Measurements from ENCODE around the gene TIMM17A. TPM values are rescaled to one million over a fixed set of nuclear protein-coding genes. Genes with fewer than 3 reads are reported as not detected.

Gene TIMM17A
- total RNA-seq, 4 donors from 2014 or later = 37.8 to 40.9 (median 38.5) TPM

GRCh38 chr1:201944639-201945038, 10.7 kb upstream of the TIMM17A start:
- peak overlapping the region; percentile 67 to 98 for H3K4me3 ChIP-seq
- H3K27me3 ChIP-seq = no peaks in the 10 kb centered on the region
- WGBS, 2 donors (ENCODE audit: low coverage in 1 of 2) = 17 to 18% methylated on average over 2 of the region's 3 CpGs
- H3K4me1 ChIP-seq = peaks cover 0 to 39% (median 0%) of the 10 kb centered on the region in 3 donors
- TF ChIP-seq POLR2A (IDR thresholded peaks at IDR 0.05) = peak in 1 of 2 donors; percentile 7
- TF ChIP-seq POLR2AphosphoS5 (IDR thresholded peaks at IDR 0.05) = peak; percentile 50
- no peak for TF ChIP-seq EP300 (IDR thresholded peaks at IDR 0.05)
- H3K9me3 ChIP-seq = no peaks in the 10 kb centered on the region
- no peak for ATAC-seq
- peaks cover 0 to 26% of the 10 kb centered on the region in 2 donors for H3K36me3 ChIP-seq
- peak overlapping the region; percentile 92 to 99 (median 95) for H3K27ac ChIP-seq

GRCh38 chr1:201945157-201945556, 10.1 kb upstream of the TIMM17A start:
- H3K4me3 ChIP-seq = peak overlapping the region; percentile 67 to 98
- peaks cover 0 to 34% (median 0%) of the 10 kb centered on the region in 3 donors for H3K4me1 ChIP-seq
- TF ChIP-seq POLR2AphosphoS5 (IDR thresholded peaks at IDR 0.05) = peak; percentile 47
- peak; percentile 19 to 21 for TF ChIP-seq POLR2A (IDR thresholded peaks at IDR 0.05)
- TF ChIP-seq CTCF (IDR thresholded peaks at IDR 0.05) = peak; percentile 25 to 71 (median 56)
- TF ChIP-seq EP300 (IDR thresholded peaks at IDR 0.05) = no peak
- H3K9me3 ChIP-seq = no peaks in the 10 kb centered on the region
- peak overlapping the region; percentile 92 to 99 (median 95) for H3K27ac ChIP-seq
- 21 to 67% methylated on average over 1 to 4 of the region's 4 CpGs for WGBS, 2 donors (ENCODE audit: low coverage in 1 of 2)
- ATAC-seq = no peak
- H3K27me3 ChIP-seq = no peaks in the 10 kb centered on the region
- peaks cover 0 to 26% of the 10 kb centered on the region in 2 donors for H3K36me3 ChIP-seq

- no peak for ATAC-seq
- Histone ChIP-seq H3K27ac (peak overlapping the region; percentile 92 to 99 (median 95)), H3K36me3 (peaks cover 0 to 26% of the 10 kb centered on the region in 2 donors), H3K4me3 (peak overlapping the region; percentile 67 to 98), H3K27me3 (no peaks in the 10 kb centered on the region), H3K9me3 (no peaks in the 10 kb centered on the region), H3K4me1 (peaks cover 0 to 28% (median 0%) of the 10 kb centered on the region in 3 donors)
- 13% methylated on average over 4 to 10 of the region's 10 CpGs for WGBS, 2 donors (ENCODE audit: low coverage in 1 of 2)
- TF ChIP-seq CTCF (IDR thresholded peaks at IDR 0.05) = no peak
- no peak for TF ChIP-seq EP300 (IDR thresholded peaks at IDR 0.05)
- TF ChIP-seq POLR2A (IDR thresholded peaks at IDR 0.05) = no peak
Observed at GRCh38 chr1:201945863-201946223, 9.5 kb upstream of the TIMM17A start.

- 2% methylated on average over 19 of the region's 28 CpGs; no CpG with 5 or more reads in 1 of the 2 donors for WGBS, 2 donors (ENCODE audit: low coverage in 1 of 2)
- peak within 1 kb of the TSS; percentile 67 to 98 for H3K4me3 ChIP-seq
- no peaks in the 10 kb centered on the region for H3K27me3 ChIP-seq
- TF ChIP-seq CTCF (IDR thresholded peaks at IDR 0.05) = peak in 3 of 4 experiments; percentile 22 to 59 (median 38)
- TF ChIP-seq EP300 (IDR thresholded peaks at IDR 0.05) = no peak
- peak; percentile 99 for TF ChIP-seq POLR2AphosphoS5 (IDR thresholded peaks at IDR 0.05)
- TF ChIP-seq POLR2A (IDR thresholded peaks at IDR 0.05) = peak; percentile 97 to 98
- peak; percentile 93 for ATAC-seq
- peak within 1 kb of the TSS; percentile 92 to 100 (median 95) for H3K27ac ChIP-seq
- H3K36me3 ChIP-seq = peaks cover 0 to 26% of the 10 kb centered on the region in 2 donors
- H3K9me3 ChIP-seq = no peaks in the 10 kb centered on the region
- peaks cover 0 to 23% (median 0%) of the 10 kb centered on the region in 3 donors for H3K4me1 ChIP-seq
Observed at GRCh38 chr1:201946224-201946908, 8.9 kb upstream of the TIMM17A start, which contains the start of gene LMOD1. Gene LMOD1 (minus strand): TSS chr1:201946548. CDS start chr1:201946340, 208 bp downstream.

- Histone ChIP-seq H3K36me3 (peaks cover 0 to 13% of the 10 kb centered on the region in 2 donors), H3K27ac (peak overlapping the region; percentile 92 to 100 (median 95)), H3K4me1 (peaks cover 0 to 19% (median 0%) of the 10 kb centered on the region in 3 donors), H3K4me3 (peak overlapping the region in 1 of 2 donors; percentile 67), H3K9me3 (no peaks in the 10 kb centered on the region), H3K27me3 (no peaks in the 10 kb centered on the region)
- 30 to 80% methylated on average over 1 to 2 of the region's 3 CpGs for WGBS, 2 donors (ENCODE audit: low coverage in 1 of 2)
- no peak for TF ChIP-seq POLR2AphosphoS5 (IDR thresholded peaks at IDR 0.05)
- TF ChIP-seq CTCF (IDR thresholded peaks at IDR 0.05) = peak in 2 of 4 experiments; percentile 37 to 40
- TF ChIP-seq POLR2A (IDR thresholded peaks at IDR 0.05) = no peak
- TF ChIP-seq EP300 (IDR thresholded peaks at IDR 0.05) = no peak
- no peak for ATAC-seq
Observed at GRCh38 chr1:201947697-201948008, 7.7 kb upstream of the TIMM17A start.
